22Rv1 (cell line): ENCODE results near the gene JAKMIP1.

Experiments used
- ZFX ChIP-seq: fragments of 450-650 bp; IDR thresholded peaks from 2 replicates; pipeline ENCODE4 v1.6.1; 2017; ENCODE audit warnings: antibody characterized with exemption, borderline replicate concordance
- TF ChIP-seq, protein P1 (sequence below): fragments of 450-650 bp; IDR thresholded peaks from 2 replicates; pipeline ENCODE4 v1.5.1; 2017; ENCODE audit warnings: mild to moderate bottlenecking

DNA sequence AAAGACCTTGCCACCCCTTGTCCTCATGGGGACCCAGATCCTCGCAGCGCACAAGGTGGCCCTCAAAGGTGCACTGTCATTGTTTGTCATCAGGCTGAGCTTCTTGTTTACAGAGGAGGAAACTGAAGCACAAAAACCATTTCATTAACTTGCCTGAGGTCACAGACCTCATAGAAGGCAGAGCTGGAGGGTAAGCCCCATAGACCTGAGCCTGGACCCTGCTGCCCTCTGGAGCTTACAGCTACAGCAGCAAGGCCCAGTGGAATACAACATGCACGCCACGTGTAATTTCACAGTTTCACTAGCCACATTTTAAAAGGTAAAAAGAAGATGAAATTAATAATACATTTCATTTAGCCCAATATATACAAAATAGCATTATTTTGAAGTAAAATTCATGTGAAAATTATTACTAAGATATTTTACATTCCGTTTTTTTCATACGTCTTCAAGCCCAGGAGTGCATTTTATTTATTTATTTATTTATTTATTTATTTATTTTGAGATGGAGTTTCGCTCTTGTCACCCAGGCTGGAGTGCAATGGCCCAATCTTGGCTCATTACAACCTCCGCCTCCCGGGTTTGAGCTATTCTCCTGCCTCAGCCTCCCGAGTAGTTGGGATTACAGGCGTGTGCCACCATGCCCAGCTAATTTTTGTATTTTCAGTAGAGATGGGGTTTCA lies 8.8 kb downstream of the JAKMIP1 start:
- TF ChIP-seq, protein P1, sequence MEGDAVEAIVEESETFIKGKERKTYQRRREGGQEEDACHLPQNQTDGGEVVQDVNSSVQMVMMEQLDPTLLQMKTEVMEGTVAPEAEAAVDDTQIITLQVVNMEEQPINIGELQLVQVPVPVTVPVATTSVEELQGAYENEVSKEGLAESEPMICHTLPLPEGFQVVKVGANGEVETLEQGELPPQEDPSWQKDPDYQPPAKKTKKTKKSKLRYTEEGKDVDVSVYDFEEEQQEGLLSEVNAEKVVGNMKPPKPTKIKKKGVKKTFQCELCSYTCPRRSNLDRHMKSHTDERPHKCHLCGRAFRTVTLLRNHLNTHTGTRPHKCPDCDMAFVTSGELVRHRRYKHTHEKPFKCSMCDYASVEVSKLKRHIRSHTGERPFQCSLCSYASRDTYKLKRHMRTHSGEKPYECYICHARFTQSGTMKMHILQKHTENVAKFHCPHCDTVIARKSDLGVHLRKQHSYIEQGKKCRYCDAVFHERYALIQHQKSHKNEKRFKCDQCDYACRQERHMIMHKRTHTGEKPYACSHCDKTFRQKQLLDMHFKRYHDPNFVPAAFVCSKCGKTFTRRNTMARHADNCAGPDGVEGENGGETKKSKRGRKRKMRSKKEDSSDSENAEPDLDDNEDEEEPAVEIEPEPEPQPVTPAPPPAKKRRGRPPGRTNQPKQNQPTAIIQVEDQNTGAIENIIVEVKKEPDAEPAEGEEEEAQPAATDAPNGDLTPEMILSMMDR = no peak
- TF ChIP-seq ZFX = no peak
